HPDE6-E6E7 (cell line): ENCODE results near the gene DTHD1.

Experiments used
- DNase-seq: peaks from one replicate; pipeline ENCODE4 v3.0.0; 2011; ENCODE audit warnings: missing footprints; ENCODE audit errors: extremely low spot score

Gene DTHD1

DNA sequence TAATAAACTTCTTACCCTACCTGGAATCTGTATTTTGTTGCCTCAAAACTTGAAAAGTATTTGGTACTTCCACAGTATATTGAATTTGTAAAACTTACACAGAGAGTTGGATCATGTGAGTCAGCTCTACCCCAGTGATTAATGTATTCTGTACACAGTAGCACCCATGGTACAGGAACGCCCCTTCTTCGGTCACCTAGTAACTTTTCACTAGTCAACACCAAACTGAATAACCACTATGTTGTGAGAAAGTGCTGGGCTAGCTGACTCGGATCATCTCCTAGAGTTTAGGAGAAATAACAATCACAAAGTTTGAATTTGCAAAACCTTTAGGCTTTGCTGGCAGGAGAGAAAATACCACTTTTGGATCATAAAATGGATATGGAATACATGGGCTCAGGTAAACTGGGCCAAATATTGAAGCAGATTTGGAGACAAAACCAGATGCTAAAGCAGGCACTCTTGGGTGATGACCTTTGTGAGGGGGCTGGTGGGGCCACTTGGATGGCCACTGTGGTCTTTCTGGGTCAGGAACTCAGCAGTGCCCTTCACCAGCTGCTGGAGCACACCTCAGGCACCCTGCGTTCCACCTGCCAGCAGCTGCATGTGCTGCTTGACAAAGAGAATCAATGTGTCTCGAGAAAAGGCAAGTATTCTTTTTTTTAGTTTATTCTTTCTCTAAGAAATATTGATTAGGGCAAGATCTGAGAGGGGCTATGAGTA is at the start of gene DTHD1:
DTHD1 (plus strand) TSS at position 233 of the 723 bp plus-strand sequence; CDS start at position 376, 143 bp downstream.
- DNase-seq: peak; percentile 53

DNA sequence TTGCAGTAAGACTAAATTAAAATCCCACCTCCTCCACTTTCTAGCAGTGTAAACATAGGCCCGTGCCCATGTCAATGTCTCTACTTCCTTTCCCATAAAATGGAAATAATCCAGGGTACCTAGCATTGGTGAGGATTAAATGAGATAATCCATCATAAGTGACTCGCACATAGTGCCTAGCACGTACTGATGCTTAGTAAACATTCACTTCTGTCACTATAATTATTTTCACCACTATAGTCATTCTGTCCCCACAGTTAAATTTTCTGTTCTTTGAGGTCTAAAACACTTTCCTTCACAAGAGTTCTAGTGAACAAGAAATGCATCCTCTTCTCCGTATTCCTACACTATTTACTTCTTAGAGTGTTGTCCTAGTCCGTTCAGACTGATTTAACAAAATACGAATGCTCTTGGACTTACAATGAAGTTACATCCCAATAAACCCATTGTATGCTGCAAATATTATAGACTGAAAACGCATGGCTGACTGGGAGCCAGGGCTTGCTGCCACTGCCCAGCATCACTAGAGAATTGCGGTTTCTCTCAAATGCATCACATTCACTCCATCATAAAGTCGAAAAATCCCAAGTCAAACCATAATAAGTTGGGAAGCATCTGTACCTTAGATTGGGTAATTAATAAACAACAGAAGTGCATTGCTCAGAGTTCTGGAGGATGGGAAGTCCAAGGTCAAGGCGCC is 47.7 kb upstream of the DTHD1 start:
- no peak for DNase-seq

DNA sequence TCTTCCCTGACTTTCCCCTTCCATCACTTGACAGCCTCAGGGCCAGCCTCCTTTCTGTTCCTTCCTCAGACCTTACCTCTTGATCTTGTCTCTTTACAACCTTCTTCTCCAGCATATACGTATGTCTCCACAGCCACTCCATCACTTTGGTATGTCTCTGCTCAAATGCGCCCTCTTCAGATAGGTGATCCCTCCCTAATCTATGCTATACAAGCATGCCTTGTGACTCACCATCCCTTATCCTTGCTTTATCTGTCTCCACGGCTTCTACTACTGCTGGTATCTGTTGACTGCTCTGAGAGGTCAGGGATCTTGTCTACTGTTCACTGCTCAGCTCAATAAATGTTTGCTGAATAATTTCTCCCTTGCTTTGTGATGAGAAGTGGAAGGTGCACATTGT is 46.1 kb upstream of the DTHD1 start:
- DNase-seq: peak; percentile 13

DNA sequence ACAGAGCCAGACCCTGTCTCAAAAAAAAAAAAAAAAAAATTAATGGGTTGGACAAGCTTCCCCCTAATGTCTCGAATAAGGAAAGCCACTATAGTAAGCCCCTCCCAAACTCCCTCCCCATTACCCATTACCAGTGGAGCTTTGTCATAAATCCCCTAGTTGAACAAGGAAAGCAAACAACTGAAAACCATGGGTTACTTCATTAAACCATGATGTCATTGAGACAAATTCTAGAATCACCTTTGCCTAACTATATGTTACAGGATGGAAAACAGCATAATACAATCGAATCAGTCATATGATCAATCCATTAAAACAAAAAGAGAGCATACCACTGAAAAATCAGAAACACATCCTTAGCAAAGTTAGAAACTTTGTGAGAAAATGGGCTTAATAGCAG is 45.3 kb upstream of the DTHD1 start:
- DNase-seq: no peak

DNA sequence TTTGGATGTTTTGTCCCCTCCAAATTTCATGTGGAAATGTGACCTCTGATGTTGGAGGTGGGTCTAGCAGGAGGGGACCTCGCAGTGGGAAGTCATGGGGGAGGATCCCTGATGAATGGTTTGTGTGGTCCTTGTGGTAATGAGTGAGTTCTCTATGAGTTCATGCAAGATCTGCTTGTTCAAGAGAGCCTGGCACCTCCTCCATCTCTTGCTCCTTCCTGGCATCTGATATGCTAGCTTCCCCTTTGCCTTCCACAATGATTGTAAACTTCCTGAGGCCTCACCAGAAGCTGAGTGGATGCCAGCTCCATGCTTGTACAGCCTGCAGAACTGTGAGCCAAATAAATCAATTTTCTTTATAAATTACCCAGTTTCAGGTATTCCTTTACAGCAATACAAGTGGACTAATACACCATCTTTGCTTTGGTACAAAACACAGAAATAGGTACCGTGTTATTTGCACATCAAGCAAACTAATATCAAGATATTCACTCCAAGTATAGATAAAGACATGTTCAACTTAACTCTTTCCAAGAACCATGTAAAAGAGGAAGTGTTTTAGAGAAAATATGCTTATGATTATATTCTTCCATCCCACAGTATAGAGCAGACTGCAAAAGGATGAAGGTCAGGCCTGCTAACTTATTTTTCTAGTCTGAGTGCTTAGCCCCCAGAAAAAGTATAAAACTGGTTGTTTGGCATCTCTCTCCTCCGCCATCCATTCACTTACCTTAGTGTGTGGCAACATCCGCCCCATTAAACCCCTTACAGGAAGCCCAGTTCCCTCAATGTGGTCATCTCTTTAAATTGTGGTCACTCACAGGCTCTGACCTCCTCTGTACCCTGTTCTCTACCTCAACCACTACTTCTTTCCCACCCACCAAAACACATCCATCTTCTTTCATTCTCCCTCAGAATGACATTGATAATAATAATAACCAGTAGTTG is 43.8 kb upstream of the DTHD1 start:
- no peak for DNase-seq

DNA sequence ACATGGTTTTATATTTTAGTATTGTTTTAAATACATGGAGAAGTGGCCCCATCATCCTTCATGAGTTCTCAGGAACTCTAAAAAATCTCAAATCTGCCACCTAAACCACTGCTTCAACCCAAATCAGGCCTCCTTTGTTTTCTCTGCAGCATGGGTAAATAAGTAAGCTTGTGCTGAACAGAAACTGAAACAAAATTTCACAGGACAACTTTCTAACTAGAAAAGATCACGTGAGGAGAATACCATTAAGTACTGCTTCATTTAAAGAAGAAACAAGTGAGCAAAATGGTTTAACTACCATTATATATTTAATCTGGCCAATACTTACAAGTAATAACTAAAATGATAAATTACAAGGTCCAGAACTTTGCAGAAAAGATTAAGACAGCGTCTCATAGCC is 39.6 kb upstream of the DTHD1 start:
- peak; percentile 8 for DNase-seq

DNA sequence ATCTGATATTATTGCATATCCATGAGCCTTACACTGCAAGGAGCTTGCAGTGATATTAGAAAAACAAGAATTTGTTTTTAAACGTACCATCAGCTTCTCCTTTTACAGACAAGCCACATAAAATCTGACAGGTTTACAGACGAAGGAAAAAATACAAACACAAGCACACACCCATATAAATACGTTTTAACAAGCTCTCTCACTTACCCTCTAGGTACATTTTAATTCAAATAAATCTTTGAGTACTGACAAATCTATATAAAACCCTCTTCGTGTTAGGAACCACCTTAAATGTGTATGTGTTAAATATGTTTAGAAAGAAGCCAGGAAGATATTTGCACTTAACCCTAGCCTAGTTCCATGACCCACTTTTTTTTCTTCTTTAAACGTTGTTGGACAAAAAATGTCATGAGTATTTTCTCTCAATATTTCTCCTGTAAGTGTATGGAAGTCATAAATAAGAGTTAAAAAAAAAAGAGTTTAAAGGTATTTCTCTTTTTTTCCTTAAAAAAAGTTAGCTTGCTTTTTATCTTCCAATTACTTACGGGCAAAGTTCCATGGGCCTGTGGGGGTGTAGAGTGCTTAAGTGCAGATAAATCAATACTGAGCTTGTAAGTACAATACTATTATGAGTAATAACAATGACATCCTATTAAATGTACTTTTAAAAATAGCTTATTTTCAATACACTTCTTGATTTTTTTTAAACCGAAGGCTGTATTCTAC is 38.6 kb upstream of the DTHD1 start:
- DNase-seq: no peak

DNA sequence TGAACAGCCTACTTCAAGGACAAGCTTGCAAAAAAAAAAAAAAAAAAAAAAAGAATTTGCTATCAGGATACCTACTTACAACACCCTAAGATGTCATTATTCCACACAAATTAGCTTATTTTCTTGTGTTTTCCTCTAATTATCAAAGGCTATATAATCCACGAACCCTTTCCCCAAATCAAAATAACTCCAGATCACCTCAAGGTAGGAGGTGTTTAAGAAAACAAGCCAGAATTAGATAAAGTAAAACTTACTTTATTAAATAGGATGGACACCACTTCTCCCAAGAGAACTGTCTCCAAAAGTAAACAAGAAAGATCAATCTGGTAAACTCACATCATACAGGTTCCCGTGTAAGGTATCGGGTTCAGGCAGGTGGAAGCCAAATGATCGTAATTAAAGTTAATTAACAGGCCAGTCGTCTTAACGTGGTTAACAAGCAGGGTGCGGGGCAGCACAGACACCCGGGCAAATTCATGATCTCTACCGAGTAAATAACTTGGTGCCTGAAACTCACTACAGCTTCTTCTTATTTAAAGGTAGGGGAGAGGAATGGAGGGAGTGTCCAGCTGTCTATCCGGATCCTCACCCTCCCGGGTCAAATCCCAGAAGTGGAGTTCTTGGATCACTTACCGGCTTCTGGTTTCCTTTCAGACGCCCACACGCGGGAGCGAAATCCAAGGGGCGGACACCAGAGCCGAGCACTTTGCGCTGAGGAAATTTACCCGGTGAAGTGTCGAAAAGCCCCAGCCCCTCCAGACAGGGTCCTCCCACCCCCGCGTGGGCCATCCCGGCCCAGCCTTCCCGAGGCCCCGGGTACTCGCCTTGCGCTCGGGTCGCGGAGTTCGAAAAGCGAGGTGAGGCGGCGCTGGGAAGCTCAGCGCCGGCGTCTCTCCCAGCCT is 37.8 kb upstream of the DTHD1 start:
- DNase-seq: peak; percentile 42

DNA sequence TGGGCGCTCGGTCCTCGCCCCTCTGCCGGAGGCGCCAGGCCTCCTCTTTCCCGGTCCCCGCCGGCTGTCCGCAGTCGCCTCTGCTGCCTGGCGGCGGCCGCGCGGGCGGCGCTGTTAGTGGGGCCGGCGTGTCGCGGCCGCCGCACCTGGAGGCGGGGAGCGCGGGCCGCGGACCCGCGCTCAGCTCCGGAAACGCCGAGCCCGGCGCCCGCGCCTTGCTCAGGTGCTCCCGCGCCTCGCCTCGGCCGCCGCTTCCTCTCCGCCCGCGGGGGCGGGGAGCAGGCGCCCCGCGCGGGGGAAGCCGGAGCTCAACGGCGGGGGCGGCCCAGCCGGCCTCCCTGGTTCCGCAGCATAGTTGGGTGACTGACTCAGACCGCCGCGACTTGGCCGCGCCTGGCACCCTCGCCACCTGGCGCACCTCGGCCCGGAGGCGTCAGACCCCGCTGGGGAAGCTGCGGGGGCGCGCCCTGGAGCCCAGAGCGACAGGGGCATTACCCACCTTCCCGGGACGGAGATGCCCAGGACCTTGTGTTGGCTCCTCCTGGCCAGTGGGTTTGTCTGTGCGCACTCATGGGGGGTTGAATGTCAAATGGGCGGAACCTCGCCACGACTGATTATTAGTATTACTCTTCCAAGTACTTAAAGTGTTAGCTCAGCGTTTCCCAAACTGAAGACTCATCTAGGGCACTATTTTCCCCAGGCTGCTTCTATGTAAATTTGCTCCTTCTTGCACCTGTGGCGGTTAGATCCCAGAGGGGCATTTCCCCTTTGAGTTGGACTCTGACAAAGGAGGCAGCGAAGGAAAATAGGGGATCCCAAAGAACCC is 36.9 kb upstream of the DTHD1 start, which contains the start of gene ARAP2:
ARAP2 (minus strand) TSS at position 258 of the 826 bp plus-strand sequence. CDS start 15,028 bp downstream, outside the sequence.
- peak; percentile 87 for DNase-seq

DNA sequence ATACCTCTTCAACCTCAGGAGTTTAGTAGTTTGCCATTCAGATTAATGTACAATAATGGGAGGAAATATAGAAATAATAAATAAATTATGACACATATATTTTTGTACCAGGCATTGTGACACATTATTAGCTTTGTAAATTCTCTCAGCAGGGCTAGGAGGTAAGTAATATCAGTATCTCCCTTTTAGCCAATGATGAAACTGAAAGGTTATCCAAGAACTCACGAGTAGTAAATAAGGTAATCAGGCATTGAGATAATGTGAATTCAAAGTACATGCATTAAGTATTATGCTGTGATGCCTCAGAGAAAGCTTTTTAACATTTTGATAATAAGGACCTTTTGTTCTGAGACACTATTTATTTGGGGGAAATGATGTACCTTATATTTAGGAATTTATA is 31.8 kb upstream of the DTHD1 start:
- DNase-seq: no peak

DNA sequence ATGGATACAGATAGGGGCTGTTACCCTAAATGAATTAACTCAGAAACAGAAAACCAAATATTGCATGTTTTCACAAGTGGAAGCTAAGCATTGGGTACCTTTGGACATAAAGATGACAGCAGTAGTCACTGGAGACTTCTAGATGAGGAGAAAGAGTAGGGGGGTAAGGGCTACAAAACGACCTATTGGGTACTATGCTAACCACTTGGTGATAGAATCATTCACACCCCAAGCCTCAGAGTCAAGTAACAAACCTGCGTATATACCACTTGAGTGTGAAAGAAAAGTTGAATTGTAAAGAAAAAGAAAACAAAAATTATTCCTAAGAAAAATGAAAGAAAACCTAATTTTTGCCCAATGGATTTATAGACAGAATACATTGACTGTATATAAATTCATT is 29.4 kb upstream of the DTHD1 start:
- DNase-seq: no peak

DNA sequence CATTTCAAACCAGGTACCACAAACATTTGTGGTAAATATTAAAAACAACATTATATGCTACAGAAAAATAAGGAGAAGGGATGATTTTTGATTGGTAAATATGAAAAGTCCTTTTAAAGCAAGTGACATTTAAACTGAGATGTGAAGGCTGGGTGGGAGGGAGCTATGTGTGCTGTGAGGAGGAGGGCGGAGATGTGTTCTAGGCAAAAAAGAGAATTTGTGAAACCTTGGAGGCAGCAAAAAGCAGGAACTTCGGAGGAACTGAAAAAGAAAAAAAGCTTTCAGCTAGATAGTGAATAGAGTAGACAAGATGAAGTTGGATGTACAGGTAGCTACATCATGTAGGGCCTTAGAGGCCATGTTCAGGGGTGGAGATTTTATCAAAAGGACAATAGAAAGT is 27.0 kb upstream of the DTHD1 start:
- DNase-seq: no peak

DNA sequence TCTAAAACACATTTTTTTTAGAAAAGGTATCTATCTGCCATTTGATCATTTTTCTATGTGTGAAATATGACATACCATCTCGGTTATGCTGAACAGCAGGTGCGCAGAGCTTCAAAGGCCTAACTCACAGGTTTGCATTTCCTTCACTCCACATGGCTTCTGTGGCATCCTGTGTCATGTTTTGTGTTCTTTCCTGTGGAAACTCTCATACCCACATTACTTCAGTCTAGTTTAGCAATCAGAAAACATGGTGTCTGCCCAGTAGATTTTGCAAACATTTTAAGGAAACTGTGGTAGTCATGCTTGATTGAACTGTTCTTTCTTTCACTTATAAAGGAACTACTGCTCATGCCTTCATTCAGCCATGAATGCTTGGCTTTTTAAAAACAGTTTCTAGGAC is 25.8 kb upstream of the DTHD1 start:
- no peak for DNase-seq

DNA sequence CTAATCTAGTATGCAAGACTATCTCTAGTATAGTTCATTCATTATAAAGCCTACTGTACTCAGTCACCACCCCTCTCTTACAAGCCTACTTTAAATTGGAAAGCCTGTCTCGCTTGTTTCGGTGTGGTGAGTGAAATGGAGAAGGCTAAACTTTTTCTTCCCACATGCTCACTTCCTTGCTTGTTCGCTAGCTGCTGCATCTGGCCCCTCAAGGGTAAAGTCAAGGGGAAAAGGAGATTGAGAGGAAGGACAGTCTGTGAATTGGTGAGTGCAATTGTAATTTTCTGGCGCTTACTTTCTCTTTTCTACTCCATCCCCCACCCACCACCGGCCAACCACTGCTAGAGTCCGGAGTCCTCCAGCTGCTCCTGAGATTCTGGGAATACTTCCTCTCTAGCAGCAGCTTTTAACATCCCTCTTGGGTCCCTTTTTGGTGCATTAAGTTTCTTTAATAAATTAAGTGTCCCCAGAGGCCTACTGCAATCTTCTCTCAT is 25.0 kb upstream of the DTHD1 start:
- no peak for DNase-seq

DNA sequence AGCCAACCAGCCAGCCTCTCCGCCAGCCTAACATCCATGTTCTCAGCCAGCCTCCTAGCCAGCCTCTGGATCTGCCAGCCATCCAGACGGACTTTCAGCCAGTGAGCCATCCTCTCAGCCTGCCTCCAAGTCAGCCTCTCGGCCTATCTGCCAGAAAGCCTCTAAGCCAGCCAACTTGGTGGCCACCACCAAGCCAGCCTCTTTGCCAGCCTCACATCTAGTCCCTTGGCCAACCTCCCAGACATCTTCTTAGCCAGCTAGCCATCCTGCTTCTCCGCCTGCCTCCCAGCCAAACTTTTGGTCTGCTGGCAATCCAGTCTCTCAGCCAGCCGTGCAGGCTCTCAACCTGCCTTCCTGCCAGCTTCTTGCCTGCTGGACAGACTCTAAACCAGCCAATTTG is 20.7 kb upstream of the DTHD1 start:
- DNase-seq: no peak

DNA sequence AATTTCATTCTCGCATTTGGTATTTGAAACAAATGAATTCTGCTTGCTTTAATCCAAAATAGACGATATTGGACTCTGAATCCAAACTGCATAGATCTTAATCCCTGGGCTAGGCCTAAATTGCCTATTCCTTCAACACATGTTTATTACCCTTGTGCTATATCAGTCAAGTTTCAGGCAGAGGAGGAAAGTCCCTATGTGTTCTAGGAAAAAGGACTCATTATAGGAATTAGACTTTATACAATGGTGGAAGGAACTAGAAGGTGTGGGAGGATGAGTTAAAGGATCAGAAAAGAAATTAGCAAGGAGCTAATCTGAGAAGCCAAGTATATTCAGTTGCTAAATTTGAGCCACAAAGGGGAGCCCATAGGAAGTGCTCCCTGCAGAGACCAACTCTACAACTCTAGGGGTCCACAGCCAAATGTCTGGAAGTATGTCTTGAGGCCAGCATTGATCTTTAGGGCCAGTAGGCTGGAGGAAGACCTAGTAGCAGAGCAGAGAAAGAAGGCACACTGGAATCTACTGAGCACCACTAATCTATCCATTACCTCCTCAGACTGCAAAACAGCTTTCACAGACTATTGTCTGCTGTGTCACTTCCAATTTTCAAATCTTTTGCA is 17.1 kb upstream of the DTHD1 start:
- DNase-seq: no peak

DNA sequence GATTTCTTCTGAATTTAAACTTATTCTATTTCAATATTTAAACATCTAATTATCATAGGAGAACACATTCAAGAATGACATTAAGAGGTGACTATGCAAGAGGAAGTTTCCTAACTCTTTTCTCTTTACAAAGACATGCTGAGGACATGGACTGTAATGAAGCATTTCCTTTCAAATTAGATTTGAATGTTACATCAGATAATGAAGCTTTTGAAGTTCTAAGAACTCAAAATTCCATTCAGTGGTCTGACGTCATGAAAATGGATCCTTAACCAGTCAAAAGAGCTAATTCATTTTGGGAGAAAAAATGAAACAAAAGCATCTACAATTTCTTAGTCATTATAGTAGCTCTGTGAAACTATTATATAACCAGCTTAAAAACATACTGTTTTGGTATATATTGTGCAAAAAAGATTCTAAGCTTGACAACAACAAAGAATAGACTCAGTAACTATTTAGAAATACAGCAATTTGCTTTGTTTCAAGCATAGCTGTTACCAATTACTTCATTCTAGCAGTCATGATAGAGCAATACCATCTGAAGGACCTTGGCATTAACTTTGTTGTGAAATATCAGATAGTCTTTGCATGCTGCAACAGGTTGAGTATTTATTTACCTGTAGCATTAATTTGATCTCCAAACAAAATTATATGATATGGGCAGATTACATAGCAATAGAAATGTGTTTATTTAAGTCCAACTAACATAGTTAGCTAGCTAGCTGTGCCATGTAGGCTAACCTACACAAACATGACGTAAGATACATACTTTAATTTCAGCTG is 13.7 kb upstream of the DTHD1 start:
- DNase-seq: no peak

DNA sequence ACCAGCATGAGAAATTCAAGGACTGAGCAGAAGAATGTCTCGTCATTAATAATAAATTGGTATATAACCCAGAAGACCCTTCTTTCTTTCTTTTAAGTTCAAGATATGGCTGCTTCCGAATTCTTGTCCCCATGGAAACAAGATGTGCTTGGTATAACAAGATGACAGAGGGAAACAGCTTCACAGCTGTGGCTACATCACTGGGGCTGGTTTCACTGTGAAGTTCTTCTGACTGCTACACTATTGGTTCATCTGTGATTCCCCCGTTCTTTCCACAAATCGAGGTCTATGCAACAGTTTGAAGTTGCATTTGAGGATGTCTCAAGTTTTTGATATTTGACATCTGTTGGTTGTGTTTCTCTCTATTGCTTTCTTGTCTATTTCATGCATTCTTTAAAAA is 12.3 kb upstream of the DTHD1 start:
- DNase-seq: no peak
